Measurements from ENCODE around the gene DPYSL5. TPM values are rescaled to one million over a fixed set of nuclear protein-coding genes. Genes with fewer than 3 reads are reported as not detected.

Gene DPYSL5
- total and polyA plus RNA-seq, 9 of the 15 experiments (the other 6 are each of a cell fraction or from before 2014, with no cell fraction given): 0.06 TPM; not detected in 8

- Histone ChIP-seq H3K9ac (ENCODE audit: insufficient read depth in 1 of 2, low read depth in 2 of 2, low read length in 2 of 2) (no peak overlapping the region), H4K20me1 (replicated peaks; ENCODE audit: control insufficient read depth, insufficient read depth, low read length) (no peaks in the 10 kb centered on the region; the same call in 1 of the 2 replicates), H2AFZ (ENCODE audit: low read depth, low read length) (no peak overlapping the region), H3K27me3 (ENCODE audit: control insufficient read depth in 2 of 2, insufficient read depth in 2 of 2, low read length in 2 of 2) (peaks cover 18 to 61% of the 10 kb centered on the region in 2 experiments; a peak in 4 of 5 replicates), H3K27ac (ENCODE audit: extremely low read depth, low read depth, low read length) (no peak overlapping the region), H3K4me2 (ENCODE audit: insufficient read depth, low read length) (no peak overlapping the region), H3K4me1 (replicated peaks in 1 of 2; ENCODE audit: control insufficient read depth in 2 of 2, insufficient read depth in 2 of 2, low read length in 2 of 2) (peaks cover 0 to 25% of the 10 kb centered on the region in 2 experiments; a peak in 4 of 5 replicates), H3K9me3 (replicated peaks; ENCODE audit: control insufficient read depth, insufficient read depth, low read depth, low read length) (no peaks in the 10 kb centered on the region), H3K36me3 (ENCODE audit: control insufficient read depth, insufficient read depth, low read length) (no peaks in the 10 kb centered on the region), H3K9me1 (ENCODE audit: control insufficient read depth, insufficient read depth, low read length) (no peaks in the 10 kb centered on the region), H3K79me2 (ENCODE audit: control insufficient read depth, insufficient read depth, low read length) (no peaks in the 10 kb centered on the region), H3K4me3 (no peak overlapping the region)
- BruUV-seq (replicated peaks): no TSS peak
- 13% methylated on average over 11 of the region's 12 CpGs for WGBS (ENCODE audit: insufficient coverage, low coverage, missing lambda C conversion rate)
- DNase-seq (ENCODE audit: extremely low read depth in 1 of 4, low spot score in 3 of 4) (no peak), ATAC-seq (no peak), FAIRE-seq (no peak)
- TF ChIP-seq CCNT2 (IDR thresholded peaks at IDR 0.05; ENCODE audit: borderline replicate concordance, extremely low read depth, insufficient read length, low read depth, low read length): no peak
- no peak for TF ChIP-seq RAD21 (CRISPR knock-in tag; conservative IDR thresholded peaks at IDR 0.05 in 1 of 2, IDR thresholded peaks at IDR 0.05 in 1 of 2)
- TF ChIP-seq ARID1B (IDR thresholded peaks at IDR 0.05): no peak
- no peak for TF ChIP-seq NUFIP1 (IDR thresholded peaks at IDR 0.05; ENCODE audit: partially characterized antibody)
- TF ChIP-seq EZH2 (IDR thresholded peaks at IDR 0.05; ENCODE audit: borderline replicate concordance, low read depth, low read length): no peak
- no peak for TF ChIP-seq ZNF24 (IDR thresholded peaks at IDR 0.05)
- no peak for TF ChIP-seq CHD7 (IDR thresholded peaks at IDR 0.05; ENCODE audit: low read depth, low read length)
- no peak for TF ChIP-seq ZBTB17 (CRISPR knock-in tag; IDR thresholded peaks at IDR 0.05)
- intact Hi-C loops (cut with micrococcal nuclease): no loop called here
- POLR2A ChIA-PET: no interaction called here
- in situ Hi-C loops (cut with MboI): loop anchor here (10.0 kb wide), 1 partner anchor 101 kb away; the partner anchor contains the start of gene DPYSL5
- CTCF ChIA-PET (ENCODE audit: low intra/inter-chr PET ratio): no interaction called here
Observed at GRCh38 chr2:26945991-26946750, 98.2 kb downstream of the DPYSL5 start.

All from K562 (cell line).